ENCODE measurements around the gene EPAS1.

DNA sequence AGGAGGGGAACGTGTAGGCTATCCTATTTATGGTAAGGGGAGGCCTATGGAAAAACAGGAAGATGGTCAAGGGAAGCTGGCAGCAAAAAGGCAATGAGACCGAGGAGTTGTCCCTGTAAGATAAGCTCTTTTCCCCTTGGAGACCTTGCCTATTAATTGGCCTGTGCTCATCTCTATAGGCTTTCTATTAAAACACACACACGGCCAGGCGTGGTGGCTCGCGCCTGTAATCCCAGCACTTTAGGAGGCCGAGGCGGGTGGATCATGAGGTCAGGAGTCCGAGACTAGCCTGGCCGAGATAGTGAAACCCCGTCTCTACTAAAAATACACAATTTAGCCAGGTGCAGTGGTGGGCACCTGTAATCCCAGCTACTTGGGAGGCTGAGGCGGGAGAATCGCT is 32.1 kb downstream of the EPAS1 start:
- TF ChIP-seq CTCF (IDR thresholded peaks at IDR 0.05) (no peak), POLR2A (IDR thresholded peaks at IDR 0.05) (no peak)

Measured in breast epithelium (tissue), 3 donors.